NCI-H1417 (cell line): ENCODE measurements around the gene FAM83B.
"Not testable (repeated sequence)": the region's sequence is repeated elsewhere in the genome, so short reads cannot be mapped to it uniquely, and the experiment has no call there.

Source experiments
- DNase-seq, 3 experiments: peaks; one replicate each; lab custom pipeline; 2025; lab: John Stamatoyannopoulos, UW

The FAM83B gene

DNA sequence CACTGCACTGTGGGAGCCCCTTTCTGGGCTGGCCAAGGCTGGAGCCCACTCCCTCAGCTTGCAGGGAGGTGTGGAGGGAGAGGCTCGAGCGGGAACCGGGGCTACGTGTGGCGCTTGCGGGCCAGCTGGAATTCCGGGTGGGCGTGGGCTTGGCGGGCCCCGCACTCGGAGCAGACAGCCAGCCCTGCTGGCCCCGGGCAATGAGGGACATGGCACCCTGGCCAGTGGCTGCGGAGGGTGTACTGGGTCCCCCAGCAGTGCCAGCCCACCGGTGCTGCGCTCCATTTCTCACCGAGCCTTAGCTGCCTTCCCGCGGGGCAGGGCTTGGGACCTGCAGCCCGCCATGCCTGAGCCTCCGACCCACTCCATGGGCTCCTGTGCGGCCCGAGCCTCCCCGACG is 132.6 kb downstream of the FAM83B start:
- not testable (repeated sequence) for DNase-seq

DNA sequence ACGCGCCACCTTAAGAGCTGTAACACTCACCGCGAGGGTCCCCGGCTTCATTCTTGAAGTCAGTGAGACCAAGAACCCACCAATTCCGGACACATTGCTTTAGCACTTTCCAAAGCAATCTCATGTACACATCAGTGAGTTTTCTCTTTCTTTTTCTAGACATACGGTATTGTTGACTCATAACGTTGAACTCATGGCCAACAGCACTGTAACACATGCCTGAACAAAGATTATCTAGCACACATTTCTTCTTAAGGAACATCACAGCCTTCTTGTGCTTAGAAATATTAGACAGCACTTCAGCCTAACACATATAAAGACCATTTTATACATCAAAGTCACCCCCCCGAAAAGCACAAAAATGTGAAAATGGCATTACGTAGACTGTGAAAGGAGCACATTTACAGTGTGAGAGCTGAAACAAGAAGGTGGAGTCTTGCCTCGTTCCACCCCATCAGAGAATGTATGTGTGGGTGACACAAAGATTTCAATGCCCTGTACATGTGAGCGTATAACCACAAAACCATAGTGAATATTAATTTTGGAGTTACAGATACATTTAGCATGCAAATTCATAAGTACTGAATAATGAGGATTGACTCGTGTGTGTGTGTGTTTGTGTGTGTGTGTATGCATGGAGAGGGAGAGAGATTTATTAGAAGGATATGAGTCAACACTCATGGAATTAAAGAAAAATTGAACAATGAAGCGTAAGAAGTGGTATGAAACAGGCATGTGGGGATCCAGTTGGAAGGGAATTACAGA is 134.1 kb downstream of the FAM83B start:
- DNase-seq, result no peak

DNA sequence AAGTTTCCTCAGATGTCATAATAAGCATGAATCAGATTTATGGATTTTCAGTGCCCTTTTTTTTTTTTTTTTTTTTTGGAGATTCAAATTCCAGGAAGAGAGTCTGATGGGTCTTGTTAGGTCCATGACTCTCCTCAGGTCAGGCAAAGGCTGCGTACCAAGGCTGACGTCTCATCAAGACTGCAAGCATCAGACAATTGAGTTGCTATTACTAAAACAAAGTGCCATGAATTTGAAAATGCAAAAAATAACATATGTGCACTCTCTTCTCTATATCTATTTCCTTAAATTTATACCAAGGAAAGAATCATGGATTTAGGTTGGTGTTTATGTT is 134.7 kb downstream of the FAM83B start:
- no peak for DNase-seq

DNA sequence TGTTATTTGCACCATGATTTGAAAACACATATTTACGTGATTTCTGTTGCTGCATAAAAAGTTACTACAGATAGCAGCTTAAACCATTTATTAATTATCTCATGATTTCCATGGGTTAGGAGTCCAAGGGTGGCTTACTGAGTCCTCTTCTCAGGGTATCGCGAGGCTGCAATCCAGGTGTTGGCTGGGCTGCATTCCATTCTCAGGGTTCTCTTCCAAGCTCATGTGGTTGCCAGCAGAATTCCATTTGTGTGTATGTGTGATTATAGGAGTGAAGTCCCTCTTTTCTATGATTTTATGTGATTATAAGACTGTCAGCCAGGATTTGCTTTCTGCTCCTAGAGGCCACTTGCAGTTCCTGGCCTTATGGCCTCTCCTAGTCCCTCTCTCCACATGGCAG is 135.1 kb downstream of the FAM83B start:
- no peak for DNase-seq

DNA sequence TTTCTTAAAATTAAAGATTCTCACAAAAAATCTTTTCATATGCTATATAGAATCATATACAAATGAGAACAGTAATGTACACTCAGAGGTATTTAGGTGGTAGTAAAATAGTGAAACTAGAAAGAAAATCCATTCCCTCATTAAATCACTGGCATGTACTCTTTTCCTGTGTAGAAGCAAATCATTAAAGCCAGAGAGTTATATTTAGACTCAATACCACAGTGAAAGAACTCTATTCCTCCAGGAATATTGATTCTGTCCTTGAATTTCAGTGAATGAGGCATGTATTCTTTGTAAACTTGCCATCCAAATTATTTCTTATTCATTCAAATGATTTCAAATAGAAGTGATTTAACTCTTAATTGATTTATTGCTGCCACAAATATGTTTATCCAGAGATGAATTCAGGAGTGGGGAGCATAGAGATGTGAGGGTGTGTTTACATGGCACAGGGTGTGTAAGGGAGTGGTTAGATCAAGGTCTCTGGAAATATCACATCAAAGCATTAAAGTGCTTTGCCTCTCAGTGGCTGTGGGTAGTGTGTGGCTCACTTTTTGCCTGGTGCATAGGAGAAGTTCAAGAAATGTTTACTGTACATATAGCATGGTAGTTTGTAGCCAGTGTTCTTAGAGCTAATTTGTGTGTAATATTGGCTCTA is 141.2 kb downstream of the FAM83B start:
- DNase-seq, result no peak

DNA sequence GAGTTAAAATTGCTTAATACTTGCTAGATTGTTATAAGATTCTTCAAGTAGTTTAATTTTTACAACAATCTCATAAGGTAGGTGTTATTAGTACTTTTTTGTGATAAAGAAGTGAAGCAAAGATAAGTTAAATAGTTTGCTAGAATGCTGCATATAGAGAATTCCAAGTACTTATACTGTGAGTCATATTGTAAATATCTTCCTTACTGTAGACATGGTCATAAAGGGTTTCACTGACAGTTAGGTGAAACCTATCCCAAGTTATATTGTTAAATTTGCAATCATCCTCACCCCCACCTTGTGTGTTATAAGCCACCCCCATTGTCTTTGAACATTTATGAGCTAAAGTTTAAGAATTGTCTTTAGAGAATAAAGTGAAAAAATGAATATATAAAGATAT is 142.0 kb downstream of the FAM83B start:
- DNase-seq, result no peak

DNA sequence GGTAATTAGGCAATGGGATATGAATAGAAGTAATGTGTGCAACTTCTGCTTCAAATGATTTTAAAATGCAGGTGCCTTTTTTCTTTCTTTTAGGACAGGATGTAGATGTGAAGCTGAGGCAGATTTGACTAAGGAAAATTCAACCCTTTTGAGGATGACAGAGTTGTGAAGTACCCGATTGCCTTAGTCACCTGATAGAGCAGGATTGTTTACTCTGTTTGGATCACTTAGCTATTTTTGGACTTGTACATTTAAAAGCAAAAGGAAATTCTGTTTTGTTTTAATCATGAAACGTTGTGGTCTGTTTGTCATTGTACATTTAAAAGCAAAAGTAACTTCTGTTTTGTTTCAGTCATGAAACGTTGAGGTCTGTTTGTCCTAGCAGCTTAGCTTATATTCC is 143.4 kb downstream of the FAM83B start:
- DNase-seq, result peak in 1 of 3 experiments; percentile 4
